GM23338 (cell line): Measurements from ENCODE around the gene DDX56. TPM values are rescaled to one million over a fixed set of nuclear protein-coding genes. Genes with fewer than 3 reads are reported as not detected.

Source experiments
- ATAC-seq: fragments of 200-7000 bp; cut with Tn5 transposase; 3 replicates; pipeline ENCODE4 v1.9.1; 2020
- DNase-seq: peaks from one replicate; pipeline ENCODE4 v3.0.0-alpha.2; 2015; ENCODE audit warnings: low spot score
- H2AFZ ChIP-seq: fragments of 200-600 bp; sonication (generic); 2 replicates; pipeline ENCODE4 v1.8.0; 2016; ENCODE audit warnings: antibody characterized with exemption, mild to moderate bottlenecking, moderate library complexity
- H3F3A ChIP-seq: fragments of 200-600 bp; sonication (generic); replicated peaks from 2 replicates; pipeline ENCODE4 v1.8.0; 2017; ENCODE audit warnings: antibody characterized with exemption, mixed run types, low read depth
- H3K27ac ChIP-seq: fragments of 200-600 bp; sonication (generic); 2 replicates; pipeline ENCODE4 v1.6.1; 2016; ENCODE audit warnings: low read depth
- H3K27me3 ChIP-seq: fragments of 200-600 bp; sonication (generic); 2 replicates; pipeline ENCODE4 v1.8.0; 2016; ENCODE audit warnings: mild to moderate bottlenecking, mixed run types, moderate library complexity; ENCODE audit not compliant: insufficient read depth
- H3K36me3 ChIP-seq: fragments of 200-600 bp; sonication (generic); 2 replicates; pipeline ENCODE4 v1.8.0; 2016; ENCODE audit warnings: mild to moderate bottlenecking; ENCODE audit not compliant: insufficient read depth
- H3K4me1 ChIP-seq: fragments of 200-600 bp; sonication (generic); 2 replicates; pipeline ENCODE4 v1.8.0; 2016; ENCODE audit warnings: mild to moderate bottlenecking, moderate library complexity; ENCODE audit not compliant: insufficient read depth
- H3K4me2 ChIP-seq: fragments of 200-600 bp; sonication (generic); 2 replicates; pipeline ENCODE4 v1.7.1; 2017; ENCODE audit warnings: mixed run types
- H3K4me3 ChIP-seq: fragments of 200-600 bp; sonication (generic); 2 replicates; pipeline ENCODE4 v1.6.1; 2016; ENCODE audit warnings: mixed run types
- H3K79me2 ChIP-seq: fragments of 200-600 bp; sonication (generic); replicated peaks from 2 replicates; pipeline ENCODE4 v1.8.0; 2017; ENCODE audit warnings: mild to moderate bottlenecking; ENCODE audit not compliant: insufficient read depth
- H3K9me2 ChIP-seq: fragments of 200-600 bp; sonication (generic); 2 replicates; pipeline ENCODE4 v1.8.0; 2017; ENCODE audit not compliant: insufficient read depth
- H4K20me1 ChIP-seq: fragments of 200-600 bp; sonication (generic); replicated peaks from 2 replicates; pipeline ENCODE4 v1.8.0; 2017; ENCODE audit warnings: mild to moderate bottlenecking; ENCODE audit not compliant: insufficient read depth
- H3K27ac Mint-ChIP-seq: 2 replicates; pipeline ENCODE4 v1.8.0; 2020; ENCODE audit warnings: inconsistent platforms, mild to moderate bottlenecking, moderate library complexity, mixed read lengths
- H3K27me3 Mint-ChIP-seq: 3 replicates; pipeline ENCODE4 v1.8.0; 2022; ENCODE audit warnings: low read depth, mild to moderate bottlenecking, moderate library complexity, mixed read lengths, inconsistent platforms; ENCODE audit not compliant: insufficient read depth, poor library complexity
- H3K36me3 Mint-ChIP-seq: 3 replicates; pipeline ENCODE4 v1.8.0; 2021; ENCODE audit warnings: low read depth, mild to moderate bottlenecking, inconsistent platforms, moderate library complexity, mixed read lengths
- H3K4me1 Mint-ChIP-seq: 3 replicates; pipeline ENCODE4 v1.8.0; 2020; ENCODE audit warnings: mild to moderate bottlenecking, inconsistent platforms, mixed read lengths
- H3K4me3 Mint-ChIP-seq: 3 replicates; pipeline ENCODE4 v1.8.0; 2021; ENCODE audit warnings: moderate library complexity, mild to moderate bottlenecking, inconsistent platforms, mixed read lengths
- H3K9me3 Mint-ChIP-seq: 3 replicates; pipeline ENCODE4 v1.8.0; 2020; ENCODE audit warnings: moderate library complexity, mild to moderate bottlenecking, inconsistent platforms, mixed read lengths
- CREB1 ChIP-seq: fragments of 250-450 bp; sonication (Bioruptor Pico); IDR thresholded peaks from 2 replicates; pipeline ENCODE4 v1.5.0; 2020; ENCODE audit warnings: low read depth, mild to moderate bottlenecking, moderate library complexity
- ETS1 ChIP-seq: IDR thresholded peaks from 2 replicates; pipeline ENCODE4 v1.6.1; 2016; ENCODE audit warnings: antibody characterized with exemption
- EZH2 ChIP-seq: fragments of 200-600 bp; sonication (generic); IDR thresholded peaks from one replicate; pipeline ENCODE4 v1.8.0; 2017; ENCODE audit warnings: antibody characterized with exemption, mild to moderate bottlenecking, low read depth; ENCODE audit not compliant: unreplicated experiment
- JUNB ChIP-seq: IDR thresholded peaks from one replicate; pipeline ENCODE4 v1.6.1; 2016; ENCODE audit warnings: antibody characterized with exemption; ENCODE audit not compliant: unreplicated experiment
- NANOG ChIP-seq: IDR thresholded peaks from 2 replicates; pipeline ENCODE4 v1.6.1; 2016; ENCODE audit warnings: antibody characterized with exemption, borderline replicate concordance
- POLR2AphosphoS5 ChIP-seq: IDR thresholded peaks from 2 replicates; pipeline ENCODE4 v1.6.1; 2016; ENCODE audit warnings: antibody characterized with exemption, low read depth
- REST ChIP-seq: IDR thresholded peaks from one replicate; pipeline ENCODE4 v1.6.1; 2018; ENCODE audit warnings: antibody characterized with exemption; ENCODE audit not compliant: unreplicated experiment
- STAT1 ChIP-seq: IDR thresholded peaks from one replicate; pipeline ENCODE4 v1.6.1; 2016; ENCODE audit warnings: antibody characterized with exemption; ENCODE audit not compliant: unreplicated experiment
- ZNF114 ChIP-seq: fragments of 250-450 bp; sonication (Bioruptor Pico); IDR thresholded peaks from 2 replicates; pipeline ENCODE4 v1.5.0; 2020; ENCODE audit warnings: mild to moderate bottlenecking, moderate library complexity
- ZNF331 ChIP-seq: fragments of 250-450 bp; sonication (Bioruptor Pico); IDR thresholded peaks from 2 replicates; pipeline ENCODE4 v1.5.0; 2020; ENCODE audit warnings: low read depth, mild to moderate bottlenecking, moderate library complexity
- polyA plus RNA-seq: library from polyadenylated mRNA; unstranded; fragments of >200 nt; fragmentation: Nextera tagmentation; extraction: Ambion mirVana; gene quantifications from 2 replicates; pipeline ENCODE4 v1.2.1, GENCODE V29; 2016
- total RNA-seq: library from RNA; depleted of rRNA; stranded (reverse); fragments of >200 nt; shearing (Covaris generic); gene quantifications from 2 replicates; pipeline ENCODE4 v1.2.3, GENCODE V29; 2014
- TF ChIP-seq, protein P1 (sequence below), 2 experiments: fragments of 200-600 bp in 1 of 2; sonication (generic) in 1 of 2; conservative IDR thresholded peaks; 2 replicates each; pipeline versions ENCODE4 v1.5.1 to v1.6.1; 2016 to 2017; ENCODE audit warnings: antibody characterized with exemption in 2 of 2, low read depth in 2 of 2, mild to moderate bottlenecking in 2 of 2, moderate library complexity in 1 of 2

The DDX56 gene
- total and polyA plus RNA-seq, 2 experiments from 2014 or later = 44.1 to 72.3 TPM

DNA sequence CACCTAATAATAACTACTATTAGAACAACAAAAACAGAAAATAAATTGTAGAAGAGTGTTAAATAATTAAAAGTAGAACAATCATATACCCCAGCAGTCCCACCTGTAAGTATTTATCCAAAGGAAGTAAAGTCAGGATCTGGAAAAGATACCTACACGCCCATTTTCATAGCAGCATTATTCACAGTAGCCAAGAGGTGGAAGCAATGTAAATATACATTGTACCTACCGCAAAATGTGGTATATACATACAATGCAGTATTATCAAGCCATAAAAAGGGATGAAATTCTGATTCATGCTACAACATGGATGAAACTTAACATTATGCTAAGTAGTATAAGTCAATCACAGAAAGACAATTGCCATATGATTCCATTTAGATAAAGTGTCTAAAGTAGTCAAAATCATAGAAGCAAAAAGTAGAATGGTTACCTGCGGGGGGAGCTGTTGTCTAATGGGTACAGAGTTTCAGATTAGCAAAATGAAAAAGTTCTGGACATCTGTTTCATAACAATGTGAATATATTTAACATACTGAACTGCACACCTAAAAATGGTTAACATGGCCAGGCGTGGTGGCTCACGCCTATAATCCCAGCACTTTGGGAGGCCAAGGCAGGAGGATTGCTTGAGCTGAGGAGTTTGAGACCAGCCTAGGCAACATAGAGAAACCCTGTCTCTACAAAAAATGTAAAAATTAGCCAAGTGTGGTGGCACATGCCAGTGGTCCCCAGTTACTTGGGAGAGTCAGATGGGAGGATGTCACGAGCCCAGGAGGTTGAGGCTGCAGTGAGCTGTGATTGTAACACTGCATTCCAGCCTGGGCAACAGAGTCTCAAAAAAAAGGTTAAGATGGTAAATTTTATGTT is 14.4 kb upstream of the DDX56 start:
- H4K20me1 ChIP-seq = no peaks in the 10 kb centered on the region
- ATAC-seq (no peak), DNase-seq (peak; percentile 29)
- no peak overlapping the region for H3K4me3 ChIP-seq
- no peaks in the 10 kb centered on the region for H3K9me3 Mint-ChIP-seq
- H3K27ac Mint-ChIP-seq = no peak overlapping the region
- H3K27me3 Mint-ChIP-seq = peaks cover under 1% of the 10 kb centered on the region
- no peak overlapping the region for H3K4me2 ChIP-seq
- H3K79me2 ChIP-seq = no peaks in the 10 kb centered on the region
- H3F3A ChIP-seq = no peaks in the 10 kb centered on the region
- no peak overlapping the region for H3K4me3 Mint-ChIP-seq
- H3K9me2 ChIP-seq = no peaks in the 10 kb centered on the region
- H2AFZ ChIP-seq = no peak overlapping the region
- H3K36me3 ChIP-seq = no peaks in the 10 kb centered on the region
- no peak for TF ChIP-seq NANOG
- TF ChIP-seq, protein P1, sequence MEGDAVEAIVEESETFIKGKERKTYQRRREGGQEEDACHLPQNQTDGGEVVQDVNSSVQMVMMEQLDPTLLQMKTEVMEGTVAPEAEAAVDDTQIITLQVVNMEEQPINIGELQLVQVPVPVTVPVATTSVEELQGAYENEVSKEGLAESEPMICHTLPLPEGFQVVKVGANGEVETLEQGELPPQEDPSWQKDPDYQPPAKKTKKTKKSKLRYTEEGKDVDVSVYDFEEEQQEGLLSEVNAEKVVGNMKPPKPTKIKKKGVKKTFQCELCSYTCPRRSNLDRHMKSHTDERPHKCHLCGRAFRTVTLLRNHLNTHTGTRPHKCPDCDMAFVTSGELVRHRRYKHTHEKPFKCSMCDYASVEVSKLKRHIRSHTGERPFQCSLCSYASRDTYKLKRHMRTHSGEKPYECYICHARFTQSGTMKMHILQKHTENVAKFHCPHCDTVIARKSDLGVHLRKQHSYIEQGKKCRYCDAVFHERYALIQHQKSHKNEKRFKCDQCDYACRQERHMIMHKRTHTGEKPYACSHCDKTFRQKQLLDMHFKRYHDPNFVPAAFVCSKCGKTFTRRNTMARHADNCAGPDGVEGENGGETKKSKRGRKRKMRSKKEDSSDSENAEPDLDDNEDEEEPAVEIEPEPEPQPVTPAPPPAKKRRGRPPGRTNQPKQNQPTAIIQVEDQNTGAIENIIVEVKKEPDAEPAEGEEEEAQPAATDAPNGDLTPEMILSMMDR (conservative IDR thresholded peaks at IDR 0.05; ENCODE audit: low read depth in 2 of 2) = peak; percentile 51 to 75; a peak in 3 of 4 replicates
- no peaks in the 10 kb centered on the region for H3K4me1 ChIP-seq
- H3K27me3 ChIP-seq = no peaks in the 10 kb centered on the region
- no peaks in the 10 kb centered on the region; the same call in 2 of the 3 replicates for H3K4me1 Mint-ChIP-seq
- H3K27ac ChIP-seq = no peak overlapping the region
- no peaks in the 10 kb centered on the region for H3K36me3 Mint-ChIP-seq

GRCh38 chr7:44583146-44583865 is 9.6 kb upstream of the DDX56 start:
- Mint-ChIP-seq H3K4me3 (peak overlapping the region; percentile 90), H3K27ac (peak overlapping the region; percentile 96), H3K4me1 (peaks cover 8% of the 10 kb centered on the region), H3K9me3 (peaks cover 2% of the 10 kb centered on the region; the same call in 1 of the 3 replicates), H3K36me3 (peaks cover 30% of the 10 kb centered on the region), H3K27me3 (peaks cover 15% of the 10 kb centered on the region)
- peak overlapping the region; percentile 78 for H3K4me3 ChIP-seq
- peaks cover 24% of the 10 kb centered on the region for H3K79me2 ChIP-seq
- H3K9me2 ChIP-seq = no peaks in the 10 kb centered on the region
- no peaks in the 10 kb centered on the region for H3F3A ChIP-seq
- H3K36me3 ChIP-seq = peaks cover 20% of the 10 kb centered on the region
- peaks cover 6% of the 10 kb centered on the region; the same call in 1 of the 2 replicates for H3K4me1 ChIP-seq
- DNase-seq = no peak
- peak overlapping the region; percentile 90 for H2AFZ ChIP-seq
- H3K4me2 ChIP-seq = peak overlapping the region; percentile 89
- no peaks in the 10 kb centered on the region for H3K27me3 ChIP-seq
- peak overlapping the region; percentile 98 for H3K27ac ChIP-seq
- H4K20me1 ChIP-seq = no peaks in the 10 kb centered on the region; the same call in 1 of the 2 replicates
- no peak for ATAC-seq
- no peak for TF ChIP-seq EZH2
- TF ChIP-seq ZNF114 (CRISPR knock-in tag) = no peak
- TF ChIP-seq CREB1 = no peak
- no peak for TF ChIP-seq STAT1
- no peak for TF ChIP-seq JUNB
- no peak for TF ChIP-seq POLR2AphosphoS5
- TF ChIP-seq REST = no peak
- TF ChIP-seq ZNF331 (CRISPR knock-in tag) = no peak
- no peak for TF ChIP-seq NANOG
- no peak for TF ChIP-seq ETS1
